ENCODE measurements around the gene ZBTB8B.
"Not testable (repeated sequence)": the region's sequence is repeated elsewhere in the genome, so short reads cannot be mapped to it uniquely, and the experiment has no call there.

ZBTB8B gene

DNA sequence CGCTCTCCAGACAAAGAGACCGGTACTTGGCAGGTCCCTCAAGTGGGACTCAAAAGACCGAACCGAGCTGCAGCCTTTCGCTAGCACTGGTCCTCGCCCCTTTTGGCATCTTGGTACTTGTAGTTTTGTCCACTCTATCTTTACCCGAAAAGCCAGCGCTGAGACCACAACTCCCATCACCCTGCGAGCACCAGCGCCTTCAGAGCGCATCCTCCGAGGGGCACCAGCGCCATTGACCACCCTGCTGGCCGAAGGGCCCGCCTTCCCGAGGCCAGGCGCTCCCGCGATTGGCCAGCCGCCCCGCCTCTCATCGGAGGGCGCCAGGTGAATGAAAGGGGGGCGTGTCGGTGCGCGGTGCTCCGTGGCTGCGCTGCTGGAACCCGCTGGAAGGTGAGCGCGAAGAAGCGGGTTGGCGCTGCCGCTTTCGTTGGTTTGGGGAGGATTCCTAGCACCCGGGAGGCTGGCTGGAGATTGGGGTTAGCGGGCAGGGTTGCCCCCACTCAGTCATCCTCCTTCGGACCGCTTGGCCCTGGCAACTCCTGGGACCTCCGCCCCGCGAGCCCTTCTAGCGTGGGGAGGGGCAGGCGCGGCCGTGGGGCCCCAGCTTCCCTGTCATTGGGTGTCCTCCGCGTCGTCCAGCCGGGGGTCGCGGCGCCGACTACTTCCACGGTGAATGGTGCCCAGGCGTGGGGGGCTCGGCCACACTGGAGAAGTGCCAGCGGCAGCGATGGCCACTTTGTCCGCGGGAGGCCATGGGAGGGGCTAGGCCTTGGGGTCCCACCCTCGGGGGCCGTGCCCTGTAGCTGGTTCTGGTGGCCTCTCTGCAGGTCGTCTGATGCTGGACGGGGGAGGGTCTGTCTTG, at the start of gene ZBTB8B:
Gene ZBTB8B (plus strand): TSS at position 357 of the 862 bp plus-strand sequence. CDS start 5,553 bp downstream, outside the sequence.
- DNase-seq (ENCODE audit: extremely low read depth in 1 of 2, low read depth in 1 of 2) = peak in 1 of 2 donors; percentile 16

DNA sequence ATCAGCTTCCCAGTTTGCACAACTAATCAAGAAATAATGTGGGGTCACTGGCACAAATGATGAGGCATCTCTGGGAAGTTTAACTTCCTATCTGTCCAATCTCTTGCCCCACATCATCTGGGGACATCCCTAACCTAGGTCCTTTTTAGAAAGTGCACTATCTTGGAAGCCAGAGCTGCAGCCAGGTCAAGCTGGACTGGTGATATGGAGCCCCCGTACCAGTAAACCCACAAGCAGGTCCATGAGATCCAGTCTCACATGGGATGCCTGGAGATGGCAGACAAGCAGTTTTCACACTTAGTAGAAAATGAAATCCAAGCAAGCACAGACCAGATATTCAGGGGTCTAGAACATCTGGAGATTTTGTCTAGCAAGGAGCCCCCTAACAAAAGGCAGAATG, 43.1 kb upstream of the ZBTB8B start:
- DNase-seq (ENCODE audit: extremely low read depth in 1 of 2, low read depth in 1 of 2) = no peak

DNA sequence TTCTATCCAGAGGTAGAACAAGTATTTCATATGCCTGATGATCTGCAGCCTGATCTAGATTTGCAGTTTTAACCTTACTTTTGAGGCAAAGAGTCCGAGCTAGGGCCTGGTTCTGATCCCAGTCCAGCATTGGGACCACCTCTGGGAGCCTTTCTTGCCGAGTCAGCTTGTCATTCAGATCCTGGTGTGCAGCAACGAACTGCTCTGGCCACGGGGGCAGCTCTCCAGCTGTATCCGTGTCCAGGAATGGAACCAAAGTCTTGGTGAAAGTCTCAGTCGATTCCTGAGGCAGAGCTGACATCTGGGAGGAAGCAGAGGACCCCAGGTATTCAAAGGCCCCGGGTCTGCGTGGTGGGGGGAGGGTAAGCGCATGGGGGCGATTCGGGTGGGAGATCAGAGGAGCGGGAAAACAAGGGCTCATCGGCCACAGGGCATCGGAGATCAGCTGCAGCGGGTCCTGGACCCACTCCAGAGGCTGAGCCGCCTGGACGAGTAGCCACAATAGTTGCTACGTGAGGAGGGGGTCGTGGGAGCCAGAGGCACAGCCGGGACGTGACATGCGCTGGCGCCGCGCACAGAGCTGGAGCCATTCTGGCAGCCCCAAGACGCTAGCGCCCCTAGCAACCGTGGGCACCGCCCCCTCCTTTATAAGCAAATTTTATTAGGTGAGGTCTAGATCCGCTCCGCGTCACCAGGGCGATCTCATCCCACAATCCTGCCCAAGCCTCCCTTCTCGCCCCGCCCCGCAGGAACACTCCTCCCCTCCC, 38.2 kb upstream of the ZBTB8B start:
- DNase-seq (ENCODE audit: extremely low read depth in 1 of 2, low read depth in 1 of 2) = no peak

DNA sequence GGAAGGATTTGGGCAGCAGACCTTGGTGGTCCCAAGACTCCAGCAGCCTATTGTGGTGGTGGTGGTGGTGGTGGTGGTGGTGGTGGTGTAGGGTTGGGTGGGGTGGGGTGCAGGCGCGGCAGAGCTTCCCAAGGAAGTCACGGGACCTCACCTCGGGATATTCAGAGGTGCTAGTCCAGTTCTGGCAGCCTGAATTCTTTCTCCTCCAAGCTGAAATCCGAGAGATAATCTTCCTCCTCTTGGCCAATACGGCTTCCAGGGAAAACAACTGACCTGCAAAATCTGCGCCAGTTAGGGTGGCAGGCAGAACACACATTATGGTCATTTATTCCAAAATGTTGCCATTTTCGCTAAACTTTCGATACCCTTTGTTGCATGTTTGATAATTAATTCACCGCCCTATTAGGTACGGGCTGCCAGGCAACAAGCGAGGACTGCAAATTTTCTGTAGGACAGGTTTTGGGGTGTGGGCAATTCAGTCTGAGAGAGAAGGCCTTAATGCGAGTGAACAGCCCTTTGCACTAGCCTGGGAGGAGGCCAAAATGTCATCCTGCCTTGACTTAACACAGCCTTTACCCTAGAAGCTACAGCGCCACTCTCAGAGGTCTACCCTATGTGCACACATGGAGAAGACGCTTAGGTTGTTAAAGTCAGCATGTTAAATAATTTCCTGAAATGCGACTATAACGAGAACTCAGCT, 37.5 kb upstream of the ZBTB8B start:
- DNase-seq (ENCODE audit: extremely low read depth in 1 of 2, low read depth in 1 of 2) = no peak

DNA sequence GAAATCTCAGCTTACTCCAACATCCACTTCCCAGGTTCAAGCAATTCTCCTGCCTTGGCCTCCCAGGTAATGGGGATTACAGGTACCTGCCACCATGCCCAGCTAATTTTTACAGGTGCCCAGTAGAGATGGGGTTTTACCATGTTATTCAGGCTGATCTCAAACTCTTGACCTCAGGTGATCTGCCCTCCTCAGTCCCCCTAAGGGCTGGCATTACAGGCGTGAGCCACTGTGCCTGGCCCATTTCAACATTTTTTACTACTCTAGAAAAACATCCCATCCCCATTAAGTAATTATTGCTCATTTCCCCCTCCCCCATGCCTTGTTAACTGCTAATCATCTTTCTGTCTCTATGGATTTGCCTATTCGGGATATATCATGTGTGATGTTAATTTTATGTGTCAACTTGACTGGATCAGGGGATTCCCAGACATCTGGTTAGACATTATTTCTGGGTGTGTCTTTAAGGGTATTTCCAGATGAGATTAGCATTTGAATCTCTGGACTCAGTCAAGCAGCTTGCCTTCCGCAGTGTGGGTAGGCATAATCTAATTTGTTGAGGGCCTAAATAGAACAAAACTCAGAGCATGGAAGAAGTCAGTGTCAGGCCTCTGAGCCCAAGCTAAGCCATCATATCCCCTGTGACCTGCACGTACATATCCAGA, 33.0 kb upstream of the ZBTB8B start:
- DNase-seq (ENCODE audit: extremely low read depth in 1 of 2, low read depth in 1 of 2) = no peak

DNA sequence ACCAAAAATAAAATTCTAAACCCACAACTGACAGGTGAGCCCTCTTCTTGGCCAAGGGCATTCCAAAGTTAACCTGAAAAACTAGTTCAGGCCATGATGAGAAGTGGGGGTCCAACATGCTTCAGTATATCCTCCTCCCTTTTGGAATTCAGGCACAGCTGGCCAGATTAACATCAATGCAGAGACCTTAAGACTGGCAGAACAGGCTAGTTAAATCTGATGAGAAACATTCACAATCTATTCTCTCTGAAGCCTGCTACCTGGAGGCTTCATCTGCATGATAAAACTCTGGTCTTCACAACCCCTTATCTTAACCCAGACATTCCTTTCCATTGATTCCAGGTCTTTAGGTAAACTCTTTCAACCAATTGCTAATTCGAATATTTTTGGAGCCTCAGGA, 26.7 kb upstream of the ZBTB8B start:
- no peak for DNase-seq (ENCODE audit: extremely low read depth in 1 of 2, low read depth in 1 of 2)

DNA sequence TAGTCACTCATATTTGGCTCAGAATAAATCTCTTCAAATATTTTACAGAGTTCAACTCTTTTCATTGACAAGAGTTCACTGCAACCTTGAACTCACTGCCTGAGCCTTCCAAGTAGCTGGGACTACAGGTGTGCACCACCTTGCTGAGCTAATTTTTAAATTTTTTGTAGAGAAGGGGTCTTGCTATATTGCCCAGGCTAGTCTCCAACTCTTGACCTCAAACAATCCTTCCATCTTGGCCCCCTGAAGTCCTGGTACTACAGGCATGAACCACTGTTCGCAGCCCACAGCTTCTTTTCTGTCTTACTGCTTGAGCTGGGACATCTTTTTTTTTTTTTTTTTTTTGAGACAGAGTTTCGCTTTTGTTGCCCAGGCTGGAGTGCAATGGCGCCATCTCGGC, 26.1 kb upstream of the ZBTB8B start:
- not testable (repeated sequence) for DNase-seq (ENCODE audit: extremely low read depth in 1 of 2, low read depth in 1 of 2)

DNA sequence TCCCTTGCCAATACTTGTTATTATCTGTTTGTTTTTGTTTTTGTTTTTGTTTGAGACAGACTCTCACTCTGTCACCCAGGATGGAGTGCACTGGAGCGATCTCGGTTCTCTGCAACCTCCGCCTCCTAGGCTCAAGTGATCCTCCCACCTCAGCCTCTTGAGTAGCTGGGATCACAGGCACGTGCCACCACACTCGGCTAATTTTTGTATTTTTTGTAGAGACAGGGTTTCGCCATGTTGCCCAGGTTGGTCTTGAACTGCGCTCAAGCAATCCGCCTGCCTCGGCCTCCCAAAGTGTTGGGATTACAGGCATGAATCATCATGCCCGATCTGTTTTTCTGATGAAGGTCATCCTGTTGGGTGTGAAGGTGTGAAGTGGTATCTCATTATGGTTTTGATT, 23.4 kb upstream of the ZBTB8B start:
- DNase-seq (ENCODE audit: extremely low read depth in 1 of 2, low read depth in 1 of 2) = not testable (repeated sequence)

DNA sequence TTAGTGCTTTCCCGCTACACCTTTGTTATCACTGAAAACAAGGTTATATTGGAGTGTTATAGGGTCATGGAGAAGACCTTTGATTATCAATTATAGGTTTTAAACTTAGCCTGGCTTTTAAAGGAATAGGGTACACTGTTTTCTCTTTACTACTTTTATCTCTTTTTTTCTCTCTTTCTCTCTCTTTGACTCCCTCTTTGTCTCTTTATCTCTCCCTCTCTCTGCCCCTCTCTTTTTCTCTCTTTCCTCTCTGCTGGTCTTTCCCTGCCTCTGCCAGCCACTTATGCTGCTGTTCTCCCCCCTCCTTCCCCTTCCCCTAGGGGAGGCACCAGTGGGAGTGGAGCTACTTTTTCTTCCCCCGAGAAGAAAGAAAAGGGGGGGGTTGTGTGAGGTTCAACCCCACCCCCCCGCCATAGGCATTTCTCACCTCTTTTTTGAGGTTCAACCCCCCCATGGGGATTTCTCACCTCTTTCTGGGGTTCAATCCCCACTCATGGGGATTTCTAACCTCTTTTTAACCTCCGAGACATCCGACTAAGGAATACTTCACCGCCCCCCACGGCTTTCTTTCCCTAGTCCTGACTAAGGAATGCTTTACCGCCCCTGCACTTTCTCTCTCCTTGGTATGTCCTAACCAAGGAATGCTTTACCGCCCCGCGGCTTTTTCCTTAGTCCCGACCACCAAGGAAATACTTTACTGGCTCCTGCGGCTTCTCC, 17.2 kb upstream of the ZBTB8B start:
- DNase-seq (ENCODE audit: extremely low read depth in 1 of 2, low read depth in 1 of 2) = no peak

DNA sequence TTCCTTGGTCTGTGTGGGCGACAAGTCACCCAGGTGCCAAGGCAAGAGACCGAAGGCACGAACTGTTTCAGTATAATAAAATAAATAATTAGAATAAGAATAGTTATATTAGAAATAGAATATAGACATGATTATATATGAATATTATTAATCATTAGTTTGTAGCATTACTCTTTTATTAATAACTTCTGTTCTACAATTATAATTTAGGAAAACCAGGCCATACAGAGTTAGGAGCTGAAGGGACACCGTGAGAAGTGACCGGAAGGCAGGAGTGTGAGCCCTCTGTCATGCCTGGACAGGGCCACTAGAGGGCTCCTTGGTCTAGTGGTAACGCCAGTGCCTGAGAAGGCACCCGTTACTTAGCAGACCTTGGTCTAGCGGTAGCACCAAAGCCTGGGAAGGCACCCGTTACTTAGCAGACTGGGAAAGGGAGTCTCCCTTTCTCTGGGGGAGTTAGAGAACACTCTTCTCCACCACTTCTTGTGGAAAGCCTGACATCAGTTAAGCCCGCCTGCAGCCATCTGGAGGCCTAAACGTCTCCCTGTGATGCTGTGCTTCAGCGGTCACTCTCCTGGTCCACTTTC, 16.6 kb upstream of the ZBTB8B start:
- DNase-seq (ENCODE audit: extremely low read depth in 1 of 2, low read depth in 1 of 2) = not testable (repeated sequence)

DNA sequence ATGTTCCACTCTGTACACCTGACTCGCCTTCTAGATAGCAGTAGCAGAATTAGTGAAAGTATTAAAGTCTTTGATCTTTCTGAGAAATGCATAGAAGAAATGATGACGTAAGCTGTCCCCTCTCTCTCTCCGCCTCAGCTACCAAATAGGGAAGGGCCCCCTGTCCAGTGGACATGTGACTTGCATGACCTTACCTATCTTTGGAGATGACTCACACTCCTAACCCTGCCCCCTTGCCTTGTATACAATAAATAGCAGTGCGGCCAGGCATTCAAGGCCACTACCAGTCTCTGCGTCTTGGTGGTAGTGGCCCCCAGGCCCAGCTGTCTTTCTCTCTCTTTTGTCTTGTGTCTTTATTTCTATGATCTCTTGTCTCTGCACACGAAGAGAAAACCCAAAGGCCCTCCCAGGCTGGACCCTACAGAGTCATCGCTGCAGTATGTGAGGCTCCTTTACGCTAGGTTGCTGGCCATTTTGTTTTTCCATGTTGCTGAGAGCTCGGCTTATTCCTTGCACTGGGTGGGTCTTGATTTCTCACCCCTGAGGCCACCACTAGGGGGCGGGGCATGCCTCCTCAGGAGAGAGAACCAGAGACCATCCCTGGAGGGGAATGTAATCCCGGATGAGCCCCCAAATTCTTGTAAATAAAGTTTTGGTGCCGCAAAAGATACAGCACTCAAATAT, 16.0 kb upstream of the ZBTB8B start:
- no peak for DNase-seq (ENCODE audit: extremely low read depth in 1 of 2, low read depth in 1 of 2)

DNA sequence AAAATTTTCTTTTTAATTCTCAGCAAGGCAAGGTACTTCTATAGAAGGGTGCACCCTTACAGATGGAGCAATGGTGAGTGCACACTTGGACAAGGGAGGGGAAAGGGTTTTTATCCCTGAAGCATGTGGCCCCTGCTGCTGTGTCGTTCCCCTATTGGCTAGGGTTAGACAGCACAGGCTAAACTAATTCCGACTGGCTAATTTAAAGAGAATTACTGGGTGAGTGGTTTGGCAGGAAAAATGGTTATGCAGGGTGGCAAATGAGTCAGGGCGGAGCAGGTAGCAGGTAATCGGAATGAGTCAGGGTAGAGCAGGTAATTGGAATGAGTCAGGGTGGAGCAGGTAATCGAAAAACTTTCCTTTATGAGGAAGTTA, 15.4 kb upstream of the ZBTB8B start:
- not testable (repeated sequence) for DNase-seq (ENCODE audit: extremely low read depth in 1 of 2, low read depth in 1 of 2)

DNA sequence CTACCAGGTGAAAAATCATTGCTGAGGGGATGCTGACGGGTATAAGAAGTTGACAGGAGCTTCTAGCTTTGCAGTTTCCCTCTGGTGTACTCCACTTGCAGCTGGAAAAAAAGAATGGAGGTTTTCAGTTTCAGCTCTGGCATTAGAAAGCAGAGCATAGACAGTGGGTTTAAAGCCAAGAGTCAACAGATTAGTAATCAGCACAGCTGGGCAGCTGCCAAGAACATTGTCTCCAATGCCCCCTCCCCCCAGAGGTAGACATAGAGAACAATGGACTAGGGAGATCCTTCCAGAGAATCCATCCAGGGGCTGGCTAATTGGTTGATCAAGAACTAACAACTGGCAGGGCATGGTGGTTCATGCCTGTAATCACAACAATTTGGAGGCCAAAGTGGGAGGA, 10.1 kb upstream of the ZBTB8B start:
- no peak for DNase-seq (ENCODE audit: extremely low read depth in 1 of 2, low read depth in 1 of 2)

DNA sequence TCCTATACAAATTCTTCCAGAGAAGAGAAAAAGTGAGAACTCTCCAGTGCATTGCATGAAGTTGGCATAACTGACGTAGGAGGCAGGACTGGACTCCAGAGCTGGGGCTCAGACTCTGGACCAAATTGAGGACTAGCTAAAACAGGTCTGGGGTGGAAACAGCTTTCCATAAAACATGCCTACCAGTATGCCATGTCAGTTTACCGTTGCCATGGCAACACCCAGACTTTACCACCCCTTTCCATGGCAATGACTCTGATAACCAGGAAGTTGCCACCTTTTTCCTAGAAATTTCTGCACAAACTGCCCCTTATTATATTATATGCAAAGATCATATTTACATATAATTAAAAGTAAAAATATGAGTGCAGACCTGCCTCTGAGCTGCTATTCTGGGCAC, 8.9 kb upstream of the ZBTB8B start:
- no peak for DNase-seq (ENCODE audit: extremely low read depth in 1 of 2, low read depth in 1 of 2)

DNA sequence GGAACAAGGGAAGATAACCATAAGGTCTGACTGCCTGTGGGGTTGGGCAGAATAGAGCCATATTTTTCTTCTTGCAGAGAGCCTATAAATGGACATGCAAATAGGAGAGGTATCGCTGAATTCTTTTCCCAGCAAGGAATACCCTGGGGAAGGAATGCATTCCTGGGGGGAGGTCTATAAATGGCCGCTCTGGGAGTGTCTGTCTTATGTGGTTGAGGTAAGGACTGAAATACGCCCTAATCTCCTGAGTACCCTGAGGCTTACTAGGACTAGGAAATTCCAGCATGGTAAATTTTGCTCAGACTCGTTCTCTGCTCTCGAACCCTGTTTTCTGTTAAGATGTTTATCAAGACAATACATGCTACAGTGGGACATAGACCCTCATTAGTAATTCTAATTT, 6.1 kb upstream of the ZBTB8B start:
- DNase-seq (ENCODE audit: extremely low read depth in 1 of 2, low read depth in 1 of 2) = not testable (repeated sequence)

DNA sequence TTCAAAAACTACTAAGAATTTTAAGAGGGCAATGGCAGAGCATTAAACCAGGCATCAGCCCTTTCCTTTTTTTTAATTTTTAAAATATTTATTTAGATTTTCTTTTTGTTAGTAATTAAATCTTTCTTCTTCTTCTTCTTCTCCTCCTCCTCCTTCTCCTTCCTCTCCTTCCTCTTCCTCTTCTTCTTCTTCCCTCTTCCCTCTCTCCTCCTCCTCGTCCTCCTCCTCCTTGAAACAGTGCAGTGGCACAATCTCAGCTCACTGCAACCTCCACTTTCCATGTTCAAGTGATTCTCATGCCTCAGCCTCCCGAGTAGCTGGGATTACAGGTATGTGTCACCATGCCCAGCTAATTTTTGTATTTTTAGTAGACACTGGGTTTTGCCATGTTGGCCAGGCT, 1.9 kb upstream of the ZBTB8B start:
- not testable (repeated sequence) for DNase-seq (ENCODE audit: extremely low read depth in 1 of 2, low read depth in 1 of 2)

DNA sequence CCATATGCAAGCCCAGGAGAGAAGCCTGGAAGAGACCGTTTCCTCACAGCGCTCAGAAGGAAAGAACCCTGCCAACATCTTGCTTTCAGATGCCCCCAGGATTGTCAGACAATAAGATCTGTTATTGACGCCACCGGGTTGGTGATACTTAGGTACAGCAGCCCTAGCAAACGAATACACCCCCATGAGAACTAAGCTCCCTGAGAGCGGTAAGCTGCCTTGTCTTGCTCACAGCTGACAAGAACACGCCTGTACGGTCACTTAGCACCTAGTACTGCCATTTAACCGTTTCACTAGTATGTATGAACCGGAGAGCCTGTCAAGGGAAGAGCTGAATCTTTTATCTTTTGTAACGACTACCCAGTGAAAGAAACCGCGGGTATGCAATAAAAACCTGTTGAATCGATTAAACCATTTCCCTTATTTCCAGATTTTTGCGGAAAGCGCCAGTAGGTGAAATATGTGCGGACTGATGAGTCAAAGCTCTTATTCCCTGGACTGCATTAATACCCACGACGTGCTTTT, 619 bp upstream of the ZBTB8B start:
- DNase-seq (ENCODE audit: extremely low read depth in 1 of 2, low read depth in 1 of 2) = no peak

DNA sequence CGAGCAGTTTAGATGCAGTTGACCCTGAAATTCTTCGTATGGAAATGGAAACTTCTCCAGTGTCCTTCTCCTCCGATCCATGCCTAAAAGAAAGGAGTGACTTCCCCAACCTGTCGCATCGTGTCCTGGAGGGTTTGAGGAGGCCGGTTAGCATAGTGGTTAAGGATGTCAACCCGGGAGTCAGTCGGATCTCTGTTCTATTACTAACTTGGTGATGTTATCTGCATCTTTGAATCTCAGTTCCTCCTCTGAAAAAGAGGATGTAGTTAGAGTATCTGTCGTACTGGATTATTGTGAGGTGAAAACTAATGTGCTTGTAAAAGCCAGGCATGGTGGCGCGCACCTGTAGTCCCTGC, 684 bp downstream of the ZBTB8B start:
- no peak for DNase-seq (ENCODE audit: extremely low read depth in 1 of 2, low read depth in 1 of 2)

DNA sequence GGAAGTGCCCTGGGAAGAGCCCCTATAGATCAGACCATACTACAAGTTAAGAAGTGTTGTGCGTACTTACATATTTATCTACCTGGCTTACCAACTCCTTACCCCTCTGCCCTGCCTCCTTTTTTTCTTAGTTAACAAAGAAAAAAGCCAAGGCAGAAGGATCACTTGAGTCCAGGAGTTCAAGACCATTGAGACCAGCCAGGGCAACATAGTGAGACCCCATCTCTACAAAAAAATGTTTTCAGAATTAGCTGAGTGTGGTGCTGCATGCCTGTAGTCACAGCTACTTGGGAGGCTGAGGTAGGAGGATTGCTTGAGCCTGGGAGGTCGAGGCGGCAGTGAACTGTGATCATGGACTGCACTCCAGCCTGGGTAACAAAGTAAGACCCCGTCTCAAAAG, 1.9 kb downstream of the ZBTB8B start:
- no peak for DNase-seq (ENCODE audit: extremely low read depth in 1 of 2, low read depth in 1 of 2)
